ENCODE measurements around the gene AAK1.

GRCh38 chr2:69669666-69670065, 26.1 kb upstream of the AAK1 start:
- no peak for TF ChIP-seq CTCF (IDR thresholded peaks at IDR 0.05)
- TF ChIP-seq POLR2A (IDR thresholded peaks at IDR 0.05) = no peak
- TF ChIP-seq EP300 (IDR thresholded peaks at IDR 0.05; ENCODE audit: low read depth) = no peak
- TF ChIP-seq POLR2AphosphoS5 (IDR thresholded peaks at IDR 0.05) = no peak
